ENCODE results near the gene CTTN. TPM values are rescaled to one million over a fixed set of nuclear protein-coding genes. Genes with fewer than 3 reads are reported as not detected.

The CTTN gene
- total RNA-seq, 4 donors from 2014 or later = 111 to 164 (median 146) TPM

DNA sequence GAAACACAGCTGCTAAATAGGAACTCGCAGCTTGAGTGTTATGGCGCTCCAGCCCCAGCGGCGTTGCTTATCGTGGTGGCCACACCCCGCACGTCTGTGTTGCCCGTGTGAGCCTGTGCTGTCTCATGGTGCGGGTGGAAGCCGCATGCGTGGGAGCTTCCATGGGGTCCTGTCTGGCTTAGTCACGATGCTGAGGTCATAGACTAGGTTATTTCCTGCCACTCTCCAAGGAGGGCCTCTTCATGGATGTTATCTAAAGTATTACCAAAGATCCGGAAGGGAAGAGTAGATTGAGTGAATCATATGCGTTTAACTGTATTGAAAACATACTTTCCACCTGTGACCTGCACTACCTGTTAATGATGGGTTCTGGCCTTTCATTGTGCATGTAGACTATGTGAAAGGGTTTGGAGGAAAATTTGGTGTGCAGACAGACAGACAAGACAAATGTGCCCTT lies 21.7 kb downstream of the CTTN start:
- Histone ChIP-seq H3K27ac (replicated peaks in 1 of 4) (no peak overlapping the region), H3K4me1 (peaks cover 0 to 8% (median 0%) of the 10 kb centered on the region in 4 donors), H3K9me3 (no peaks in the 10 kb centered on the region), H3K4me3 (no peak overlapping the region), H3K36me3 (peaks cover 81 to 100% (median 100%) of the 10 kb centered on the region in 4 donors), H3K27me3 (no peaks in the 10 kb centered on the region)
- intact Hi-C loops (cut with DNase I) = no loop called here
- 94% methylated on average over 9 of the region's 14 CpGs for WGBS
- TF ChIP-seq POLR2AphosphoS5 (IDR thresholded peaks at IDR 0.05) (no peak), EP300 (IDR thresholded peaks at IDR 0.05) (no peak), POLR2A (IDR thresholded peaks at IDR 0.05; ENCODE audit: low read depth) (no peak)
- TF ChIP-seq, protein P1, sequence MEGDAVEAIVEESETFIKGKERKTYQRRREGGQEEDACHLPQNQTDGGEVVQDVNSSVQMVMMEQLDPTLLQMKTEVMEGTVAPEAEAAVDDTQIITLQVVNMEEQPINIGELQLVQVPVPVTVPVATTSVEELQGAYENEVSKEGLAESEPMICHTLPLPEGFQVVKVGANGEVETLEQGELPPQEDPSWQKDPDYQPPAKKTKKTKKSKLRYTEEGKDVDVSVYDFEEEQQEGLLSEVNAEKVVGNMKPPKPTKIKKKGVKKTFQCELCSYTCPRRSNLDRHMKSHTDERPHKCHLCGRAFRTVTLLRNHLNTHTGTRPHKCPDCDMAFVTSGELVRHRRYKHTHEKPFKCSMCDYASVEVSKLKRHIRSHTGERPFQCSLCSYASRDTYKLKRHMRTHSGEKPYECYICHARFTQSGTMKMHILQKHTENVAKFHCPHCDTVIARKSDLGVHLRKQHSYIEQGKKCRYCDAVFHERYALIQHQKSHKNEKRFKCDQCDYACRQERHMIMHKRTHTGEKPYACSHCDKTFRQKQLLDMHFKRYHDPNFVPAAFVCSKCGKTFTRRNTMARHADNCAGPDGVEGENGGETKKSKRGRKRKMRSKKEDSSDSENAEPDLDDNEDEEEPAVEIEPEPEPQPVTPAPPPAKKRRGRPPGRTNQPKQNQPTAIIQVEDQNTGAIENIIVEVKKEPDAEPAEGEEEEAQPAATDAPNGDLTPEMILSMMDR (IDR thresholded peaks at IDR 0.05) = no peak
- DNase-seq (ENCODE audit: extremely low spot score) = no peak

DNA sequence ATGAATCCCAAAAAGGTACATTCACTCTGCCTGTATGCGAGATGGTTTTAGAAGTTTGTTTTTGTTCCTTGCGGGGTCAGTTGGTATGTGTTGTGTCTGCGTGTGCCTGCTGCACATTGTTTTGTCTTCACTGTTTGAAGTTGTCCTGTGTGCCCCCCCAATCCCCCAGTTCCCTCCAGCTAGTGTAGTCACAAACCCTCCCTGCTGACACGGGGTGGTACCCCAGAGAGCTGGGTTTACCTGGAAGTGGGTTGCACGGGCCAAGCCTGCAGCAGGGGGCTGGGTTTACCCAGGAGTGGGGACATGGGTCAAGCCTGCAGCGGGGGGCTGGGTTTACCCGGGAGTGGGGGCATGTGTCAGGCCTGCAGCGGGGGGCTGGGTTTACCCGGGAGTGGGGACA lies 22.2 kb downstream of the CTTN start:
- intact Hi-C loops (cut with DNase I) = no loop called here
- H3K36me3 ChIP-seq = peaks cover 79 to 100% (median 100%) of the 10 kb centered on the region in 4 donors
- no peaks in the 10 kb centered on the region for H3K9me3 ChIP-seq
- no peaks in the 10 kb centered on the region for H3K27me3 ChIP-seq
- peaks cover 0 to 5% (median 0%) of the 10 kb centered on the region in 4 donors for H3K4me1 ChIP-seq
- WGBS = 92% methylated on average over 9 of the region's 9 CpGs
- DNase-seq (ENCODE audit: extremely low spot score) = no peak
- no peak overlapping the region for H3K4me3 ChIP-seq
- no peak overlapping the region for H3K27ac ChIP-seq (replicated peaks in 1 of 4)
- TF ChIP-seq POLR2A (IDR thresholded peaks at IDR 0.05; ENCODE audit: low read depth) = no peak
- TF ChIP-seq EP300 (IDR thresholded peaks at IDR 0.05) = no peak
- TF ChIP-seq, protein P1 (IDR thresholded peaks at IDR 0.05) = no peak
- TF ChIP-seq POLR2AphosphoS5 (IDR thresholded peaks at IDR 0.05) = no peak

DNA sequence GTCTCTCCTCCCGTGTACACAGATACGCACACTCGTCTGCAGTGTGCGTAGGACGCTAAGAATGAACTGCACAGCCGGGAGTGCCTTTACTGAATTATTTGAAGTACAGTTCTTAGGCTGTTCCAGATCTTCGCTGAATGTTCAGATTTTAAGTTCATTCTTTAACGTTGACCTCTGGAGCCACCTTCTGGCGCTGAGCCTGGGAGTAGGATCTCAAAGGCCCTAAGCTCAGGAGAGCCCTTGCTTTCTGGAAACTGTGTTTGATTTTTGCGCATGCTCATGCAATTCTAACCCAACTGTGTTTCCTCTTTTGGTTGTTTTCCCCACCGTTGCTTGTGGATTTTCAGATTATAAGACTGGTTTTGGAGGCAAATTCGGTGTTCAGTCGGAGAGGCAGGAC lies 22.8 kb downstream of the CTTN start:
- intact Hi-C loops (cut with DNase I) = no loop called here
- DNase-seq (ENCODE audit: extremely low spot score) = no peak
- TF ChIP-seq EP300 (IDR thresholded peaks at IDR 0.05) (no peak), POLR2AphosphoS5 (IDR thresholded peaks at IDR 0.05) (no peak), POLR2A (IDR thresholded peaks at IDR 0.05; ENCODE audit: low read depth) (no peak)
- TF ChIP-seq, protein P1 (IDR thresholded peaks at IDR 0.05) = no peak
- H3K4me1 ChIP-seq = peaks cover 0 to 3% (median 0%) of the 10 kb centered on the region in 4 donors
- no peak overlapping the region for H3K4me3 ChIP-seq
- peaks cover 79 to 100% (median 100%) of the 10 kb centered on the region in 4 donors for H3K36me3 ChIP-seq
- no peak overlapping the region for H3K27ac ChIP-seq (replicated peaks in 1 of 4)
- WGBS = 73% methylated on average over 13 of the region's 13 CpGs
- H3K9me3 ChIP-seq = no peaks in the 10 kb centered on the region
- no peaks in the 10 kb centered on the region for H3K27me3 ChIP-seq

DNA sequence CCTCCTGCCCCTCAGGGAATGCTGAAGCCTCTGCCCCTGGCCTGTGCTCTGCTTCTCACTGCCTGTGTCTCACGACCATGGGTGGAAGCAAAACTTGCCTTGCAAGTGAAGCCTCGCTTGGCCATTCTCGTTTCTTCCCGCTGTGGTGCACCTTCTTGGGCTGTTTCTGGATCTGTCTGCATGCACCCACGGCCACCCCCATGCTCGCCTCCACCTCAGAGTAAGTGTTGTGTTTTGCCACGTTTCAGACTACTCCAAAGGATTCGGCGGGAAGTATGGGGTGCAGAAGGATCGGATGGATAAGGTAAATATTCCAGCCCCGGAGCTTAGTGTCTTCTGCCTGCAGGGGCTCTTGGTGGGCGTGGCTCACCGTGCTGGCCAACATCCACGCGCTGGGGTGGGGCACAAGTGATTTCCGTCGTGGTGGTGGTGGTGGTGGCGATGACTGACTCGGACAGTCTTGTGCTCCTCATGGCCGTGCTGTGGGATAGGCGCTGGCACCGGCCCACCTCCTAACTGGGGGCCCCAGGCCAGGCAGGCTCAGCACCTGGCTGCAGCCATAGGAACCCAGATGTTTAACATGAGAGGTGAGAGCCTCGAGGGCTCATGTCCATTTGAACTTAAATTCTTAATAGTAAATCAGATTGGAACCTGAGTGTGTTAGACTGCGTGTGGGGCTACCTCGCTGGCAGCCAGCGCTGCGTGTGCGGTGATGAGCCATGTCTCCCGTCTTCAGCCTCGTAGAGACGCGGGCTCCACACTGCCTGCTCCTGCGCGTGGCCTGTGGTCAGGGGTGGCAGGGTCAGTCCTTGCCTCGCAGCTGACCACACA lies 24.6 kb downstream of the CTTN start:
- no peak overlapping the region for H3K27ac ChIP-seq (replicated peaks in 1 of 4)
- H3K9me3 ChIP-seq = no peaks in the 10 kb centered on the region
- intact Hi-C loops (cut with DNase I) = no loop called here
- WGBS = 90% methylated on average over 23 of the region's 35 CpGs
- no peak for TF ChIP-seq EP300 (IDR thresholded peaks at IDR 0.05)
- no peak for TF ChIP-seq POLR2AphosphoS5 (IDR thresholded peaks at IDR 0.05)
- TF ChIP-seq, protein P1 (IDR thresholded peaks at IDR 0.05) = no peak
- no peak for TF ChIP-seq POLR2A (IDR thresholded peaks at IDR 0.05; ENCODE audit: low read depth)
- no peaks in the 10 kb centered on the region for H3K27me3 ChIP-seq
- peaks cover 0 to 3% (median 0%) of the 10 kb centered on the region in 4 donors for H3K4me1 ChIP-seq
- peaks cover 64 to 100% (median 100%) of the 10 kb centered on the region in 4 donors for H3K36me3 ChIP-seq
- no peak for DNase-seq (ENCODE audit: extremely low spot score)
- H3K4me3 ChIP-seq = no peak overlapping the region
